ENCODE measurements around the gene EHMT2.

- peak in 3 of 4 donors; percentile 4 to 57 (median 56) for TF ChIP-seq POLR2A (IDR thresholded peaks at IDR 0.05)
- no peak for TF ChIP-seq CTCF (IDR thresholded peaks at IDR 0.05)
Measured at GRCh38 chr6:31834367-31835250, 62.9 kb downstream of the EHMT2 start.

Measured in esophagus squamous epithelium (tissue), 4 donors.